DMS53 treated with DMSO at 0.1 percent for 48 hours (cell line): Measurements from ENCODE around the gene BIRC2.
"Not testable (repeated sequence)": the region's sequence is repeated elsewhere in the genome, so short reads cannot be mapped to it uniquely, and the experiment has no call there.

Source experiments
- DNase-seq: peaks from one replicate; lab custom pipeline; 2025; ENCODE audit not compliant: unreplicated experiment; lab: John Stamatoyannopoulos, UW

BIRC2 gene

GRCh38 chr11:102346748-102347461, at the start of gene BIRC2:
Gene BIRC2 (plus strand): TSS chr11:102347214. CDS start chr11:102349855, 2,641 bp downstream.
- DNase-seq, result peak; percentile 91

GRCh38 chr11:102300837-102301236, 46.2 kb upstream of the BIRC2 start:
- DNase-seq, result not testable (repeated sequence)

- no peak for DNase-seq
Observed at GRCh38 chr11:102302241-102302640, 44.8 kb upstream of the BIRC2 start.

- no peak for DNase-seq
Observed at GRCh38 chr11:102304686-102305085, 42.3 kb upstream of the BIRC2 start.

- no peak for DNase-seq
Observed at GRCh38 chr11:102305352-102306047, 41.5 kb upstream of the BIRC2 start.

GRCh38 chr11:102306048-102306597, 40.9 kb upstream of the BIRC2 start:
- no peak for DNase-seq

- no peak for DNase-seq
Observed at GRCh38 chr11:102306817-102307726, 39.9 kb upstream of the BIRC2 start.

GRCh38 chr11:102307727-102308038, 39.3 kb upstream of the BIRC2 start:
- DNase-seq, result no peak

GRCh38 chr11:102309621-102310541, 37.1 kb upstream of the BIRC2 start:
- DNase-seq, result no peak

- peak; percentile 82 for DNase-seq
Observed at GRCh38 chr11:102312667-102313066, 34.3 kb upstream of the BIRC2 start.

- DNase-seq, result no peak
Observed at GRCh38 chr11:102313238-102313940, 33.6 kb upstream of the BIRC2 start.

- DNase-seq, result no peak
Observed at GRCh38 chr11:102314784-102315183, 32.2 kb upstream of the BIRC2 start.

- no peak for DNase-seq
Observed at GRCh38 chr11:102316346-102316904, 30.6 kb upstream of the BIRC2 start.

GRCh38 chr11:102317099-102317767, 29.8 kb upstream of the BIRC2 start, which contains the start of gene BIRC3:
Gene BIRC3 (plus strand): TSS chr11:102317484. CDS start chr11:102324510, 7,026 bp downstream.
- DNase-seq, result peak; percentile 93

GRCh38 chr11:102317768-102318103, 29.3 kb upstream of the BIRC2 start:
- no peak for DNase-seq

- no peak for DNase-seq
Observed at GRCh38 chr11:102318469-102318868, 28.5 kb upstream of the BIRC2 start.

- no peak for DNase-seq
Observed at GRCh38 chr11:102319544-102319943, 27.5 kb upstream of the BIRC2 start.

GRCh38 chr11:102320188-102320587, 26.8 kb upstream of the BIRC2 start:
- no peak for DNase-seq

- DNase-seq, result no peak
Observed at GRCh38 chr11:102320679-102321078, 26.3 kb upstream of the BIRC2 start.
